Measurements from ENCODE around the gene TEP1. TPM values are rescaled to one million over a fixed set of nuclear protein-coding genes. Genes with fewer than 3 reads are reported as not detected.

The TEP1 gene
- total and polyA plus RNA-seq, 2 of the 13 experiments (the other 11 are each of a cell fraction or from before 2014, with no cell fraction given), result 11.0 to 12.8 TPM

DNA sequence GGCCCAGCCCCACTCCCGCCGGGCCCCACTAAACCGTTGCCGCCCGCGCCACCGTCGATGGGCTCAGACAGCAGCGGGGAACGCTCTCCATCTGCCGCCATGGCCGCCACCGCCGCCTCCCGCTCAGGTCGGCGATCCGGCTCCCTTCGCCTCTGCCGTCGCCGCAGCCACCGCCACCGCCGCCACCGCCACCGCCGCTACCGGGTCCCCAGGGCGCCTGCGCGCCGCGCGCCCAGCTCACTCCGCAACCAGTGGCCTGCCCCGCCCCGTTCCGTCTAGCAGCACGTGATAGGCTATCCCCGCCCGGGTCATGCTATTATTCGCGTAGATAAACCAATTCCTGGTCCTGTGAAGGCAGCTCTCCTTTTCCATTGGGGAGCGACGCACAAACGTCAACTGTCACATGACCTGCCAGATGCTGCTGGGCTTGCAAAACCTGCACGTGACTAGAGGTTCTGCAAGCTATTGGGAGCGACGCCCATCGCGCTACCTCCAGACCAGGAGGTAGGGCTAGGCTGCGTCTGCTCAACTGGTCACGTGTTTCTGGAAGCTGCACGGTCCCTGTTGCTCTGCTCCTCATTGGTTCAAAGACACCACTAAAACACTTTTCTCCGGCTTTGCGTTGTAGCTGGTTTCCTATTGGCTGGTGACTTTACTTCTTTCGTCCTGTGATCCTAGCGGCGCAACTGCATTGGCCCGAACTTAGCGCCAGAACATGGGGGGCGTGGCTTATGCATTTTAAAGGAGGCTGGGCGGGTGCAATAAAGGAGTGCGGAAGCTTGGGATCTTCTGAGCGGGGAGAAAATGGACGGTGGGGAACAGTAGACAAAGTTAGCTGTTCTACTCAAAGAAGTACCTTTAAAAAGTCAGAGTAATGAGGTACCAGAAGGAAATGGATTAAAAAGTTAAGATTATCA, 48.2 kb upstream of the TEP1 start, which contains the start of gene PIP4P1 (continued):
- TF ChIP-seq, protein P1, sequence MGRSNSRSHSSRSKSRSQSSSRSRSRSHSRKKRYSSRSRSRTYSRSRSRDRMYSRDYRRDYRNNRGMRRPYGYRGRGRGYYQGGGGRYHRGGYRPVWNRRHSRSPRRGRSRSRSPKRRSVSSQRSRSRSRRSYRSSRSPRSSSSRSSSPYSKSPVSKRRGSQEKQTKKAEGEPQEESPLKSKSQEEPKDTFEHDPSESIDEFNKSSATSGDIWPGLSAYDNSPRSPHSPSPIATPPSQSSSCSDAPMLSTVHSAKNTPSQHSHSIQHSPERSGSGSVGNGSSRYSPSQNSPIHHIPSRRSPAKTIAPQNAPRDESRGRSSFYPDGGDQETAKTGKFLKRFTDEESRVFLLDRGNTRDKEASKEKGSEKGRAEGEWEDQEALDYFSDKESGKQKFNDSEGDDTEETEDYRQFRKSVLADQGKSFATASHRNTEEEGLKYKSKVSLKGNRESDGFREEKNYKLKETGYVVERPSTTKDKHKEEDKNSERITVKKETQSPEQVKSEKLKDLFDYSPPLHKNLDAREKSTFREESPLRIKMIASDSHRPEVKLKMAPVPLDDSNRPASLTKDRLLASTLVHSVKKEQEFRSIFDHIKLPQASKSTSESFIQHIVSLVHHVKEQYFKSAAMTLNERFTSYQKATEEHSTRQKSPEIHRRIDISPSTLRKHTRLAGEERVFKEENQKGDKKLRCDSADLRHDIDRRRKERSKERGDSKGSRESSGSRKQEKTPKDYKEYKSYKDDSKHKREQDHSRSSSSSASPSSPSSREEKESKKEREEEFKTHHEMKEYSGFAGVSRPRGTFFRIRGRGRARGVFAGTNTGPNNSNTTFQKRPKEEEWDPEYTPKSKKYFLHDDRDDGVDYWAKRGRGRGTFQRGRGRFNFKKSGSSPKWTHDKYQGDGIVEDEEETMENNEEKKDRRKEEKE (IDR thresholded peaks at IDR 0.05), result no peak
- no peak for TF ChIP-seq TMF1 (CRISPR knock-in tag; IDR thresholded peaks at IDR 0.05; ENCODE audit: low read depth)
- no peak for TF ChIP-seq CENPX (CRISPR knock-in tag; IDR thresholded peaks at IDR 0.05)
- TF ChIP-seq, protein P2, sequence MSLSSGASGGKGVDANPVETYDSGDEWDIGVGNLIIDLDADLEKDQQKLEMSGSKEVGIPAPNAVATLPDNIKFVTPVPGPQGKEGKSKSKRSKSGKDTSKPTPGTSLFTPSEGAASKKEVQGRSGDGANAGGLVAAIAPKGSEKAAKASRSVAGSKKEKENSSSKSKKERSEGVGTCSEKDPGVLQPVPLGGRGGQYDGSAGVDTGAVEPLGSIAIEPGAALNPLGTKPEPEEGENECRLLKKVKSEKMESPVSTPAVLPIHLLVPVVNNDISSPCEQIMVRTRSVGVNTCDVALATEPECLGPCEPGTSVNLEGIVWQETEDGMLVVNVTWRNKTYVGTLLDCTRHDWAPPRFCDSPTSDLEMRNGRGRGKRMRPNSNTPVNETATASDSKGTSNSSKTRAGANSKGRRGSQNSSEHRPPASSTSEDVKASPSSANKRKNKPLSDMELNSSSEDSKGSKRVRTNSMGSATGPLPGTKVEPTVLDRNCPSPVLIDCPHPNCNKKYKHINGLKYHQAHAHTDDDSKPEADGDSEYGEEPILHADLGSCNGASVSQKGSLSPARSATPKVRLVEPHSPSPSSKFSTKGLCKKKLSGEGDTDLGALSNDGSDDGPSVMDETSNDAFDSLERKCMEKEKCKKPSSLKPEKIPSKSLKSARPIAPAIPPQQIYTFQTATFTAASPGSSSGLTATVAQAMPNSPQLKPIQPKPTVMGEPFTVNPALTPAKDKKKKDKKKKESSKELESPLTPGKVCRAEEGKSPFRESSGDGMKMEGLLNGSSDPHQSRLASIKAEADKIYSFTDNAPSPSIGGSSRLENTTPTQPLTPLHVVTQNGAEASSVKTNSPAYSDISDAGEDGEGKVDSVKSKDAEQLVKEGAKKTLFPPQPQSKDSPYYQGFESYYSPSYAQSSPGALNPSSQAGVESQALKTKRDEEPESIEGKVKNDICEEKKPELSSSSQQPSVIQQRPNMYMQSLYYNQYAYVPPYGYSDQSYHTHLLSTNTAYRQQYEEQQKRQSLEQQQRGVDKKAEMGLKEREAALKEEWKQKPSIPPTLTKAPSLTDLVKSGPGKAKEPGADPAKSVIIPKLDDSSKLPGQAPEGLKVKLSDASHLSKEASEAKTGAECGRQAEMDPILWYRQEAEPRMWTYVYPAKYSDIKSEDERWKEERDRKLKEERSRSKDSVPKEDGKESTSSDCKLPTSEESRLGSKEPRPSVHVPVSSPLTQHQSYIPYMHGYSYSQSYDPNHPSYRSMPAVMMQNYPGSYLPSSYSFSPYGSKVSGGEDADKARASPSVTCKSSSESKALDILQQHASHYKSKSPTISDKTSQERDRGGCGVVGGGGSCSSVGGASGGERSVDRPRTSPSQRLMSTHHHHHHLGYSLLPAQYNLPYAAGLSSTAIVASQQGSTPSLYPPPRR (CRISPR knock-in tag; IDR thresholded peaks at IDR 0.05; ENCODE audit: borderline replicate concordance), result peak; percentile 73
- peak; percentile 83 for TF ChIP-seq ZNF274 (CRISPR knock-in tag; IDR thresholded peaks at IDR 0.05)
- peak; percentile 77; the same call in 1 of the 2 replicates for TF ChIP-seq IRX3 (CRISPR knock-in tag; IDR thresholded peaks at IDR 0.05; ENCODE audit: borderline replicate concordance, low read depth)
- TF ChIP-seq ELF1 (CRISPR knock-in tag; IDR thresholded peaks at IDR 0.05), result peak; percentile 83
- no peak for TF ChIP-seq CBX1 (IDR thresholded peaks at IDR 0.05; ENCODE audit: low read depth)
- TF ChIP-seq NFKBIZ (CRISPR knock-in tag; IDR thresholded peaks at IDR 0.05), result peak; percentile 92
- TF ChIP-seq ZNF292 (CRISPR knock-in tag; IDR thresholded peaks at IDR 0.05; ENCODE audit: borderline replicate concordance, low read depth), result no peak
- TF ChIP-seq MIER2 (CRISPR knock-in tag; IDR thresholded peaks at IDR 0.05), result peak; percentile 73; the same call in 1 of the 2 replicates
- TF ChIP-seq PAF1 (CRISPR knock-in tag; IDR thresholded peaks at IDR 0.05), result no peak
